ENCODE data around the gene SS18L1. TPM values are rescaled to one million over a fixed set of nuclear protein-coding genes. Genes with fewer than 3 reads are reported as not detected.

Gene SS18L1
- total RNA-seq, 1 donor from 2014 or later = 8.0 TPM

DNA sequence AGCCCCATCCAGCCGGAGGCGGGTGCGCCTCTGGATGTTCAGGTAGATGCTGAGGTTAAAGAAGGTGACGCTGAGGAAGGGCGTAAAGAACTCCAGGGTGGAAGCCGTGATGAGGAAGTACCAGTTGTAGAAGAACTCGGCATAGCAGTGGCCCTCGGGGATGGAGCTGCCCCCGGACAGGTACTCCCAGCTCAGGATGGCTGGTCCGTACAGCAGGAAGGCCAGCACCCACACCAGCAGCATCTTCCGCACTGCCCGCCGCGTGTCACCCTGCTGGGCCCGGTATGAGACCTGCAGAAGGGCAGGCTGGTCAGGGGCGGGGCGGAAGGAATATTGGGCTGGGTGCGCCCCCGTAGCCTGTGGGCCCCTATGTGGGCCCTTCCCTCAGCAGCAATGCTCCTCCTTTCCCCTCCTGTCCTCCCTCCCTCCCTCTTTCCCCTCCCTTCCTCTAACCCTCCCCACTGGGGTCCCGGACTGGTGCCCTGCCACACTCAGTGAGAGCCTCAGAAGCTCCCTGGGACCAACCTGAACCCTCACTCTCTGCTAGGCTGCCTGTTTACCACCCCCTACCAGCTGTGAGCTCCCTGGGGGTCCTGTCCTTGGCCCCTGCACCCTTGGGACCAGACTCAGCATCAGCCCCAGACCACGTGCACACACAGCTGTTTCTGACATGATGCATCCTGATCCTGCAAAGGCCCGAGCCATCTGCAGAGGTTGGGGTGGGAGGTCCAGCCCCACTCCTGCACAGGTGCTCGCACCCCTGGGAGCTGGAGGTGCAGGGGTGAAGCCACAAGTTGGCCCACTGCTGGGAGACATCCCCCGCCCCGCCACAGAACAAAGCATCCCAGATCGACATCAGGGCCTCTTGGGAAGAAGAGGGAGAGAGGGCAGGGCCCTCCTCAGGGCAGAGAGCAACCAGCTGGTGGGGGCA is 73.3 kb downstream of the SS18L1 start:
- intact Hi-C loops (cut with DNase I) = no loop called here
- no peak for DNase-seq (ENCODE audit: low spot score)

DNA sequence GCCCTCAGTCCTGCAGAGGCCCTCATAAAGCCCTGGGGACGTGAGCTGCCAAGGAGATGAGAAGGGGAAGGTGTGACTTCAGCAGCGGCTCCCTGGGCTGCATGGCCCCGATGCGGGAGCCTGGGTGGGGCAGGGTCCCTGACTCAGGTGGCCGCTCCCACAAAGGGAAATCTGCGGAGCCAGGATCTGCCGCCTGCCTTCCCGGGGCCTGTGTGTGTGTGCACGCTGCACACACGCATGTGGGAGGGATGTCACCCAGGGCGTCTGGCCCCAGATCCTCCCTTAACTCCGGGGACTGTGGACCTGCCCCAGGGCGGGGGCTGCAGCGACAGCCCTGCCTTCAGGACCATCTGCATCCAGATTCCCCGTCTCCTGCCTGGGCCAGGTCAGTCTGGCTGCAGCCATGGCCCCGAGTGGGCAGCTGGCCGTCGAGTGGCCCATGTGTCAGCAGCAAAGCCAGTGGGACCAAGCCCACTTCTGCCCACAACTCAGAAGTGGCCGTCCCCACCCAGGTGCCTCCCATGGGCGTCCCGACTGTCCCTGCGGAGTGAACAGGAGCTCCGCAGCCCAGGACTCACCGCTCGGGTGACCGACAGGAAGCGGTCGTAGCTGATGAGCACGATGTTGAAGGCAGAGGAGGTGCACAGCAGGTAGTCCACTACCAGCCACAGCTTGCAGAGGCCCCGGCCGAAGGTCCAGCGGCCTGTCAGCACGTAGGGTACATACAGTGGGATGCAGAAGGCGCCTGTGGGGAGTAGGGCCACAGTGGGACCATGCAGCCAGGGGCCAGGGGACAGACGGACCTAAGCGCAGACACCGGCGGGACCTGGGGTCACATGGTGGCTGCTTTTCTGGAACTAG is 74.6 kb downstream of the SS18L1 start:
- DNase-seq (ENCODE audit: low spot score) = no peak
- intact Hi-C loops (cut with DNase I) = no loop called here

DNA sequence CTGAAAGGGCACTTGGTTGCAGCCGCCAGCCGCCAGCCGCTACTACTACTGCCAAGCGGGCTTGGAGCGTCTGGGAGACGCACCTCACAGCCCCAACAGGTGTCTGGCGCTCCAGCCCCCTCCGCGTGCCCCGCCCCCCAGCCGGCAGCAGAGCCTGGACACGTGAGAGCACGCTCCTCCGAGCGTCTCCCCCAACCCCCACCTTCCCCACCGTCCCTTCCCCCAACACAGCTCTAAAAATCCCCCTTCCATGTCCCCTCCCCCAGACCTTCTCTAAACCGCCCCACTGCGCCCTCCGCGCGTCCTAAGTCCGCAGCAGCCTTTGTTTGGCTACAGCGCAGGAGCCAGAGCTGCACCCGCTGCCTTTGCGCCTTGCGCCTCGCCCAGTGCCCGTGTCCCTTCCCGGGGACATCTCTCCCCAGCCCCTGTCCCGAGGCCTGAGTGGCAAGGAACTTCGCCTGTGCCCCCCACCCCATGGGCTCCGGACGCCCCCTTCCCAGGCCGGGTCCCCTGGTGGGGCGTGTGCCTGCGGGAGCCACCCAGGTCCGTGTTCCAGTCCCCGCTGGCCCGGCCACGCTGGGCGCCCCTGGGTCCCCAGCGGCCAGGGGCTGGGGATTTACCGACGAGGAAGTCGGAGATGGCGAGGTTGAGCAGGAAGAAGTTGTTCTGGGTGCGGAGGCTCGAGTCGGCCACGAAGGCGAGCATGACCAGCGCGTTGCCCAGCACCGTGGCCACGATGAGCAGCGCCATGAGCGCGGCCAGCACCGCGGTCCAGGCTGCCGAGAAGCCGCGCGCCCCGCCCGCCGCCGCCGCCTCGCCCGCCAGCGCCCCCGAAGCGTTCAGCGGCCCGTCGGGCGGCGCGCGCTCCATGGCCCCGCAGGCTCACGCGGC is 75.8 kb downstream of the SS18L1 start:
- no peak for DNase-seq (ENCODE audit: low spot score)
- intact Hi-C loops (cut with DNase I) = no loop called here

DNA sequence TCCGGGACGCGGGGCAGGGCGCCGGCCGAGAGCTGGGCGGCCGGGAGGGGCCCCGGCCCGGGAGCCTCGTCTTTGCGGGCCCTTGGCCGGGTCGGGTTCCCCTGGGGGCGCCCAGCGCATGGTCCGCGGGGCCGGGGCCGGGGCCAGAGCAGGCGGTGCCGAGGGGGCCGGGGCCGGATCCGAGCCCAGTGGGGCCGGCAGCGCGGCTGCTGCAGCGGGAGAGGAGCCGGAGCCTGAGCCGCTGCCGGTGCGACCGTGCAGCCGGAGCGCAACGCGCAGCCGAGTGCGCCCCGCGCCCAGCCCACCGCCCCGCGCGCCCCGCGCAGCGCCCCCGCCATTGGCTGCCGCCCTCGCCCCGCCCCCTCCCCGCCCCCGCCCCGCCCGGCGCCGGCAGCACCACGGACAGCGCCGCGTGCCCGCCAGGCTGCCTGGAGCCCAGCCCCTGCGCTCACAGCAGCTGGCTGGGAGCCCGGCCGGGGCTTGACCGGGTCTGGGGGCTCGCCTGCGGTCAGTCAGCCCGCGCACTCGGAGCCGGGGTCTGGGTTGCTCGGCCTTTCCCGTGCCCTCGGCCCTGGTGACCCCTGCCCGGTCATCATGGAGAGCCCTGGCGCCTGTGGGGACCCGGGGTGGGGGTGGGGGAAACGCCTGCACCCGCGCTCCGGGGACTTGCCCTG is 76.6 kb downstream of the SS18L1 start, which contains the start of gene HRH3:
Gene HRH3 (minus strand): TSS at position 287 of the 674 bp plus-strand sequence. CDS start 308 bp downstream, outside the sequence.
- DNase-seq (ENCODE audit: low spot score) = no peak
- intact Hi-C loops (cut with DNase I) = no loop called here

DNA sequence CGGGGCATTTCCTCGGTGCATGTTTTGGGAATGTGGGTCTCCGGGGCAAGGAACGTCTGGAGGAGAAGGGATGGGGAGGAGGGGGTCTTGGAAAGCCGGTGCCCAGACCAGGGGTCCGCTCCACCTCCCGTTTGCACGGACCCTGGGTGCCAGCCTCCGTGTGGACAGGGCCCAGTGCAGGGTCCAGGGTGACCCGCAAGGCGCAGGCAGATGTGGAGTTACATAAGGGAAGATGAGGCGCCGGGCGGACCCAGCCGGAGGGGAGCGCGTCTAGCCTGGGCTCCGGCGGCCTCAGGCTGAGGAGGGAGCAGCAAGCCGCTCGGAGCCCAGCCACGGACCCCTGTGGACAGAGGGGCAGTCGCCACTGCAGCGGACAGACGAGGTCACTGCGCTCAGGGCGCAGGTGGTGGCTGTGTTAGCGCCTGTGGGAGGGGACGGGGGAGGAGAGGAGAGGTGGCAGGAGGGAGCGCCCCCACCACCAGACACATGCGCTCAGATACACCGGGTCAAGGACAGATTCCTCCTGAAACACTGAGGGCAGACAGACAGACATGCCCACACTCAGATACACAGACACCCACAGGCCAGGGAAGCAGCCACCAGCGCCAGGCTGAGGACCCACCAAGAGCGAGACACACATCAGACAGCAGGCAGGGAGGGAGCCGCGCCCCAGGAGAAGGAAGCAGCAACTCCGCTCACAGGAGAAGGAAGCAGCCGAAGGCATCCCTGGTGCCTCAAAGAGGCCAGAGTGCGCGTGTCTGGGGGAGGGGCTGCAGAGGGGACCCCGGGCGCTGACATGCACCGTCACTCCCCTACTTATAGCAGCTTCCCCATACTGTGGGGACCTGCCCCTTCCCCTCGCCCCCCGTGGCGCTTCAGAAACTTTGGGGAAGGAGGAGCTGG is 77.3 kb downstream of the SS18L1 start:
- DNase-seq (ENCODE audit: low spot score) = no peak
- intact Hi-C loops (cut with DNase I) = no loop called here

DNA sequence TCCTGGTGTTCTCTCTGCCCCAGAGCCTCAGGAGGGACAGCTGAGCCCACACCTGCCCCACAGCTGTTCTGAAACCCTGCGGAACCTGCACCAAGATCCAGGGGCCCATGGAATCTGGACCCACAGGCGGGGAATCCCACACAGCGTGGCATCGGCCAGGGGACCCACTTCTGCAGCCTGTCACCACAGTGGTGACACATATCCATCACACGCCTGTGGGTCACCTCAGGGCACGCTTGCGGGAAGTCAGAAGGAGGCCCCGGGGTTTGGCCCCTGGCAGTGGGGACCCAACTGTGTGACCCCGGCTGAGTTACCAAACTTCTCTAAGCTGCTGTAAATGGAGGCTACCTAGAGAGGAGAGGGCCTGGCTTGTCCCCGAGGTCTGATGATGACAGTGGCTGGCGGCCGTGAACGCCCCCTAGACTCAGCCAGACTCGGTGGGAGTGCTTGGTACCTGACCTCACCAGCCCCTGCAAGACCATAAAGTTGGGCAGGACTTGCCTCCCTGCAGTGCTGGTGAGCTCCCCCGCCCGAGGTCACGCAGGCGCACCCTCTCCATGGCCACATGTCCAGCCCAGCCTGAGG is 78.8 kb downstream of the SS18L1 start:
- no peak for DNase-seq (ENCODE audit: low spot score)
- intact Hi-C loops (cut with DNase I) = no loop called here

DNA sequence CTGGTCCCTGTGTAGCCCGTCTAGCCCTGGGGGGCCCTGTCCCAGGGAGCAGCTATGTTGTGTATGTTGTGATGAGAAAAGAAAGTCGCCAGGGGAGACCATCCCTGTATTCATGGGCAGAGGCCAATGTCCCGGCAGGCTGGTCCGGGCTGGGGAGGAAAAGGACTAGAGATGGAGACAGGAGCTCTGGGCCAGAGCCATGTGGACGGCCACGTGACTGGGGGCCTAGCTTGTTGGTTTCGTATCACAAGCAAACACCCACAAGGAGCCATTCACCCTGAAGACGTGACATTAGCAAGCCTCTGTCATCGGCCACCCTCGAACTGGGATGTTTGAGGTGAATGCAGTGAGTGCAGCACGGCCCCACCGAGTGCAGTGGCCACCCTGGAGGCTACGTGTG is 79.4 kb downstream of the SS18L1 start:
- intact Hi-C loops (cut with DNase I) = no loop called here
- no peak for DNase-seq (ENCODE audit: low spot score)

DNA sequence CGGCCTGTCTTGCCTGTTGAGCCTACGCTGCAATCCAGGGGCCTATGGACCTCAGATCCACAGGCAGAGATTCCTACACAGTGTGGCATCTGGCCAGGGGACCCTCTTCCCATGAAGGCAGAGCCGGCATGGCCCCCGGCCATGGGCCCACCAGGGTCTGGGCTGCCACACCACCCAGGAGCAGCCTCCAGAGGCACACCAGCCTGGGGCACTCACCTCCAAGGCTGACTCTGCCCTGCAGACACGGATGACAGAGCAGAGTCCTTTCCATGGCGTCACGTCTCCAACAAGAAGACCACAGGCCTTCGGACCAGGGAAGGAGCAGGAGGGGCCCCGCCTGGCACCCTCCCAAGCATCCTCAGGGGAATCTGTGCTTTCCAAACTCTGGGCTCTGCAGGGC is 80.0 kb downstream of the SS18L1 start:
- intact Hi-C loops (cut with DNase I) = no loop called here
- DNase-seq (ENCODE audit: low spot score) = no peak

DNA sequence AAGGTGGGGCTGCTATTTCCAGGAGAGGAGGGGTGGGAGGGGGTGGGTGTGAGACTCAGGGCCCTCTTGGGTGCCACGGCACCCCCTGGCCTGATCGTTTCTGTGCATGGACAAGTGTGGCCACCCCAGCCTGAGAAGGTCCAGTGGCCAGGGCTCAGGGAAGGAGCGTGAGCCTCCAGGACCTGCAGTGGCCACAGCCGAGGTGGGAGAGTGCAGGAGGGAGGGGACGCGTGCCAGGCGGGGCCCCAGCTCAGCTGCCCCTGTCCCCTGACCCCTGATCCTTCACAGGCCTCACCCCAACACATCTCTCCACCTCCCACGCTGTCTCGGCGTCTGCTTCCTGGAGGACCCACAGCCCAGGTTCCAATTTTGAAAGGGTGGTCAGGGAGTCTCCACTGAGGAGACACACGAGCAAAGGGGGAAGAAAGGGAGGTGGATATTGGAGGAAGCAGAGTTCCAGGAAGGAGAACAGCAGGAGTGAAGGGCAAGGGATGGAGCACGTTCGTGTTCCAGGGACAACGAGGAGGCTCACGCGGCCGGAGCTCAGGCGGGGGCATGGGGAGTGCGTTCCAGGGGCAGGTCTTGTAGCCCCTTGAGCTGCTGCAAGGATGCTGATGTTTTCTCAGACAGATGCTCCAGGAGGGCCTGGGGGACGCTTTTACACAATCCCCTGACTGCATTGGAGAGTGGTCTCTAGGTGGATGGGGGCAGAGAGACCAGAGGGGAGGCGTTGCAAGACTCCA is 80.7 kb downstream of the SS18L1 start:
- intact Hi-C loops (cut with DNase I) = no loop called here
- DNase-seq (ENCODE audit: low spot score) = no peak

DNA sequence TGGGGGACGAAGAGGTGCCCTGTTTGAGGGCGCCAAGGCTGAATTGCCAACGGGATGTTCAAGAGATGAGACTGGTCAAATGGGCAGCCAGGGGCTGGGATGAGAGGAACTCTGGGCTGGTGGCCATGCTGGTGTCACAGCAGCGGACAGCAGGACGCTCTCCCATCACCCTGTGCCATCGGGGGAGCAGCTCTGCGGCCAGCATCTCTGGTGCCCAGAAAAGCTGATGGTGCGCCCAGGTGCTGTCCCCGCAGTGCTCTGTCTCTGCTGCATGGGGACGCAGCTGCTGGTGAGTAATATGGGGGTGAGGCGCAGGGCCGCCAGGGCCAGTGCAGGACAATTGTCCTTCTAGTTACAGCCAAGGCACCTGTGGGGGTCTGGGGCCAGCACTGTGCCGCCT is 81.5 kb downstream of the SS18L1 start:
- intact Hi-C loops (cut with DNase I) = no loop called here
- DNase-seq (ENCODE audit: low spot score) = no peak

DNA sequence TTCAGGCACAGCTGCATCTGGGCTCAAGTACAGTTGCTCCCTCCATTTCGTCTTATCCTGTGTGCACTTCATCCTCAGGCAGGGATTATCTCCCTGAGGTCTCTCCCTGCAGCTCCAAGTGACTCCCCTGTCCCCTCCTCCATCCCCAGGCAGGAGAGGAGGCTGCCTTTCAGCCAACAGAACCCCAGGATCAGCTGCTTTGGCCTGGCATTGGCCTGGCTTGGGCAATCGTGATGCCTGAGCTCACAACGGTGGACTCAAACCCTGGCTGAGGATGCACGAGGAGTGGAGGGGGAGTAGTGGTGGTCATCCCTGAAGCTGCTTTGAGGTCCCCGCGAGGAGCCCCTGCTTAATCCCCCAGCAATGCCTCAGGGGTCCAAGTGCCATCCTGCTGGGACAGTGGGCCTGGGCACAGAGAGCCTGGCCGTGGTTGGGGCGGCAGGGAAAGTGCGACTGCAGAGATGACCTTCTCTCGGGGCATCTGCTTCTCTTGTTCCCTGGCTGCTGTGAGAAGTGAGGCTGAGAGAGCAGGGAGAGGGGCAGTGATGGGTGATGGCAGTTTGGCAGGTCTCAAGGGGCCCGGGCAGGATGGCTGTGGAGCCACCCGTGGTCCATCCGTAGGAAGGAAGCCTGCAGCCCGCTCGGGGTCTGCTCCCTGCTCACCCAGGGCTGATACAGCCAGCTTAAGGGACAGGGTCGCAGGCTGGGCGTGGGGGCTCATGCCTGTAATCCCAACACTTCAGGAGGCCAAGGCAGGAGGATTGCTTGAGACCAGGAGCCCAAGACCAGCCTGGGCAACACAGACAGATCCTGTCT is 82.5 kb downstream of the SS18L1 start:
- no peak for DNase-seq (ENCODE audit: low spot score)
- intact Hi-C loops (cut with DNase I) = no loop called here

DNA sequence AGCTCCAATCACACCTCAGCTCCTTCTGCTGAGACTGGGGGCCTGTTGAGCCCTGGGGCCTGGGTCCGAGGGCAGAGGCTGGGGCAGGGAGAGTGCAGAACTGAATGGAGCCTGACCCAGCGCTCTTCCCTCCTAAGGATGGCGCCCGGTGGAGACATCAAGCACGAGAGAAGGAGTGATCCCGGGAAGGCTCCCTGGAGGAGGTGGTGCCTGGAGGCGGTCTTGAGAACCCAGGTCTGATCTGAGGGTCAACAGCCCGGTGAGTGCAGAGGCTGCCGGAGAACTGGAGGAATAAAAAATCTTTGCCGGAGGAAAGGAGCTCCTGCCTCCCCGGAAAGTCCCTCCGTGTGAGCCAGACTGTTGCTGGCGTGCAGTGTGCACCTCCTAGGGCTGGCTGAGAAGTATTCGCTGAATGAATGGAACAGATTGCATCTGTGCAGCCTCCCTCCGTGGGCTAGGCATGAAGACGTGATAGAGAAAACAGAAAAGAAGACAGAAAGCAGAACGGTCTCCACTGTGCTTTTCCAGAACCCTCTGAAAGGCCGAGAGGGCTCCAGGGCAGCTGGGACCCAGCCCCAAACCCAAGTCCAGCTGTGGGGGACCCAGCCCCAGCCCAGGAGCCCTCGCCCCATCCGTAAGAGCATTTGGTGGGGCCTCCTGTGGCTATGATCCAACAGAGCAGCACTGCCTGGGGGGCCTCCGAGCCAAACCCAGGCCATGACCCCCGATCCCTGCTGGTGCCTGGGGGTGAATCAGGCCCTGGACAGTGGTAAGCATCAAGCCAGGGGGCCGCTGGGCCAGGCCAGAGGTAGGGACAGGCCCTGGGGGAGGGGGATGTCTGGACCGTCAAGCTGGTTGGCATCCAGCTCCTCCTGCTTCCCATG is 83.4 kb downstream of the SS18L1 start:
- intact Hi-C loops (cut with DNase I) = no loop called here
- DNase-seq (ENCODE audit: low spot score) = no peak

DNA sequence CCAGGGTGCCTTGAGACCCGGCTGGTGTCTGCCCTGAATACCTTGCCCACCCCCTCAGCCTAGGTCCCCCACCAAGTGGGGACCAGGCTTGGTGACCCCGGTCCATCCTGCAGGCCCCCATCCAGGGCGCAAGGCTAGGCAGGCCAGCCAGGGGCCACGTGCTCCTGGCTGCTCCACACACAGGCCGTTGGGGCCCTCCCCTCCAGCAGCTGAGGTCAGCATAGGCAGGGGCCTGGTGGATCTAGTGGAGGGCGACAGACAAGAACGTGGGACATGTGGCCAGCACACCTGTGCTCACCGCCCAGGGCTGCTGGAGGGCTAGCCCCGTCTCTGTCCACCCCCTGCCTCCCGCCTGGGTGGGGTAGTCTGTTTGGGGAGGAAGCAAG is 84.0 kb downstream of the SS18L1 start:
- no peak for DNase-seq (ENCODE audit: low spot score)
- intact Hi-C loops (cut with DNase I) = no loop called here

DNA sequence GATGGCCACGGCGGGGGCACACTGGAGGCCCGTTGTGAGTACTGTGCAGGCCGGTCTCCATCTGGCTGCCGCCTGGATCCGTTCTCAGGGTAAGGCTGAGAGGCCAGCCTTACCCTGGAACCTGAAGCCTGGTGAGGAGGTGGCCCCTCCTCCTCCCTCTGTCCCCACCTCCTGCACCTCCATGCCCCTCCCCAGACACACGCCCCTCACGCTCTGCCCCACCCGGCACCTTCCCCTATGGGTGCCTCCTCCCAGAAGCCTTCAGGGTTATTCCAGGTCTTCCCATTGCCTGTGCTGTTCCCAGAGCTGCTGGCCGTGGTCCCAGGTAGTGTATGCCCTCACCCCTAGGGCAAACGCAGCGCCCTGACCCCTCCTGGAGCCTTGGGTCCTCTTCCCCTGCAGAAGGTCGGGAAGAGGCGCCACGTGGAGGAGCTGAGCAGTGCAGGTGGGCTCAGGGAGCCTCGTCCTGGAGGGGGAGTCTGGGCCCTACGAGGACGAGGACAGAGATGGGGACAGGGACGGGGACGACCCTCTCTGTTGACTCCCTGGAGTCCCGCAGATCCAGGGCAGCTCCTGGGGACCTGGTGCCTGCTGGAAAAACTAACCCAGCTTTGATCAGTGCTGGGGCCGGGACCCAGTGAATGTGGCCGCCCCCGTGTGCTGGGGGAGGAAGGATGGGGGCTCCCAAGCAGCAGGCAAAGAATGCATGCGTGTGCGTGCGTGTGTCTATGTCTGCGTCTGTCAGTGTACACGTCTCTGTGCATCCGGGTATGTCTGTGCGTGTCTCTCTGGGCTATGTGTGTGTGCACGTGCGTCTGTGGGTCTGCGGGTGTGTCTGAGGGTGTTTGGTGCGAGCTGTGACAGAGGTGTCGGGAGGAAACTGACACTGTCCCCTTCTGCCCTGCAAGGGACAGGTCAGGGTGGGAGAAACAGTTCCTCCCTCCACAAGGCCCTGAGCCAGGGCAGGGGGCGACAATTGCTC is 84.7 kb downstream of the SS18L1 start:
- intact Hi-C loops (cut with DNase I) = no loop called here

More for the DNA sequence above, 84.7 kb downstream of the SS18L1 start:
- no peak for DNase-seq (ENCODE audit: low spot score)

All from cardiac septum (tissue), 1 donor.